ENCODE measurements around the gene PLEKHG1. TPM values are rescaled to one million over a fixed set of nuclear protein-coding genes. Genes with fewer than 3 reads are reported as not detected.

Gene PLEKHG1
- total and polyA plus RNA-seq, 2 experiments from 2014 or later, result 2.3 to 8.5 TPM

DNA sequence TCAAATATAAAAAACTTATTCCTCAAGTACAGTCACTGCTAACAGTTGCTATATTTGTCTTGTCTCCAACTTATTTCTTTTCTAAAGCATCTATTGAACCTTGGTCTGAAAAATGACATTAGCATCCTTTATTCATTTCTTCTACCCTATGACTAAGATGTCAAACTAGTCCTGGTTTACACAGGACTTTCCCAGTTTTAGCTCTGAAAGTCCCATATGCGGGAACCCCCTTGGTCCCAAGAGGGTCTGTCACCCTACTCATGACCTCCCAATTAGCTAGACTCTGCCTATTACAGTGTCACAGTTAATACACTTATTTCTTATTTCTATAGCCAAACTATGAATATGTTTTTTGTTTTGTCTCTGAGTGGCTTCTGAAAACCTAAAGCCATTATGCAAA, 37.1 kb downstream of the PLEKHG1 start:
- Histone ChIP-seq H3K9me3 (ENCODE audit: low read depth) (no peaks in the 10 kb centered on the region), H3K27ac (no peak overlapping the region), H3K27me3 (no peaks in the 10 kb centered on the region), H3K4me3 (no peak overlapping the region), H3K4me1 (ENCODE audit: low read depth) (peaks cover 35% of the 10 kb centered on the region), H3K36me3 (no peaks in the 10 kb centered on the region)
- TF ChIP-seq, protein P1, sequence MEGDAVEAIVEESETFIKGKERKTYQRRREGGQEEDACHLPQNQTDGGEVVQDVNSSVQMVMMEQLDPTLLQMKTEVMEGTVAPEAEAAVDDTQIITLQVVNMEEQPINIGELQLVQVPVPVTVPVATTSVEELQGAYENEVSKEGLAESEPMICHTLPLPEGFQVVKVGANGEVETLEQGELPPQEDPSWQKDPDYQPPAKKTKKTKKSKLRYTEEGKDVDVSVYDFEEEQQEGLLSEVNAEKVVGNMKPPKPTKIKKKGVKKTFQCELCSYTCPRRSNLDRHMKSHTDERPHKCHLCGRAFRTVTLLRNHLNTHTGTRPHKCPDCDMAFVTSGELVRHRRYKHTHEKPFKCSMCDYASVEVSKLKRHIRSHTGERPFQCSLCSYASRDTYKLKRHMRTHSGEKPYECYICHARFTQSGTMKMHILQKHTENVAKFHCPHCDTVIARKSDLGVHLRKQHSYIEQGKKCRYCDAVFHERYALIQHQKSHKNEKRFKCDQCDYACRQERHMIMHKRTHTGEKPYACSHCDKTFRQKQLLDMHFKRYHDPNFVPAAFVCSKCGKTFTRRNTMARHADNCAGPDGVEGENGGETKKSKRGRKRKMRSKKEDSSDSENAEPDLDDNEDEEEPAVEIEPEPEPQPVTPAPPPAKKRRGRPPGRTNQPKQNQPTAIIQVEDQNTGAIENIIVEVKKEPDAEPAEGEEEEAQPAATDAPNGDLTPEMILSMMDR (IDR thresholded peaks at IDR 0.05; ENCODE audit: low read depth, low read length), result no peak
- no peak for DNase-seq (ENCODE audit: low read depth in 1 of 2, low spot score in 1 of 2)

DNA sequence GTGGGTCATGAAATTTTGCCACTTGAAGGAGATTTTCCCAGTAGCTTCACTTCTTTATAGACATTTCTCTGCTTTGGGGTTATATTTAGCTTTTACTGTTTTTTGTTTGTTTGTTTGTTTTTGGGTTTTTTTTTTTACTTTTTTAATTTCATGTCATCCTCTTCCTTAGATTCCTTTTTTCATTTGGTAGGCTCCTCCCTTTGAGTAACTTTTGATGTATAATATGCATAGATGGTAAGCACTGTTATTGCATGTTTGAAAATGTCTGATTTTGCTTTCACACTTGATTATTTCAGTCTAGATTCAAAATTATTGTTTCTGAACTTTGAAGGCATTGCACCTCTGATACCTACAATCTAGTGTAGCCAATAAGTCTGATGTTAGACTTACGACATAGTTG, 37.6 kb downstream of the PLEKHG1 start:
- no peaks in the 10 kb centered on the region for H3K27me3 ChIP-seq
- TF ChIP-seq, protein P1 (IDR thresholded peaks at IDR 0.05; ENCODE audit: low read depth, low read length), result no peak
- H3K4me3 ChIP-seq, result no peak overlapping the region
- H3K36me3 ChIP-seq, result no peaks in the 10 kb centered on the region
- H3K27ac ChIP-seq, result no peak overlapping the region
- H3K9me3 ChIP-seq (ENCODE audit: low read depth), result no peaks in the 10 kb centered on the region
- peaks cover 35% of the 10 kb centered on the region for H3K4me1 ChIP-seq (ENCODE audit: low read depth)
- DNase-seq (ENCODE audit: low read depth in 1 of 2, low spot score in 1 of 2), result no peak

DNA sequence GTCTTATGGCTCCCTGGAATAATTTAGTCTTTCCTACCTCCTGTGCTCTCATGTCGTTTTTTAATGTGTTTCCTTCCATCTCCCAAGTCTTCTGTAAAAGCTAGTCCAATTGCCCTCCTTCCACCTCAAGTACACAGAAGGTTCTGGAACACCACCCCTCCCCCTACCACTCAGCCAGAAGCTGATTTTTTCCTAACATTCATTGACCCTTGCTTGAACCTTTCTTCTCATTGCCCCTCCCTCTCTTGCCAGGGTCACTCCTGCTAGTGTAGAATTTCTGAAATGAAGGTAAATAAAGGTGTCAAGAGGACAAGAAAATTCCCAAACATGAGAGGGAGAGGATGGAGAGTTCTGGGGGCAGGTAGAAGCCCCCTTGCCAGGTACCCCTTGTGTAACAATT, 38.6 kb downstream of the PLEKHG1 start:
- Histone ChIP-seq H3K36me3 (no peaks in the 10 kb centered on the region), H3K9me3 (ENCODE audit: low read depth) (no peaks in the 10 kb centered on the region), H3K27ac (no peak overlapping the region), H3K27me3 (no peaks in the 10 kb centered on the region), H3K4me1 (ENCODE audit: low read depth) (peaks cover 35% of the 10 kb centered on the region), H3K4me3 (no peak overlapping the region)
- TF ChIP-seq, protein P1 (IDR thresholded peaks at IDR 0.05; ENCODE audit: low read depth, low read length), result no peak
- DNase-seq (ENCODE audit: low read depth in 1 of 2, low spot score in 1 of 2), result no peak

DNA sequence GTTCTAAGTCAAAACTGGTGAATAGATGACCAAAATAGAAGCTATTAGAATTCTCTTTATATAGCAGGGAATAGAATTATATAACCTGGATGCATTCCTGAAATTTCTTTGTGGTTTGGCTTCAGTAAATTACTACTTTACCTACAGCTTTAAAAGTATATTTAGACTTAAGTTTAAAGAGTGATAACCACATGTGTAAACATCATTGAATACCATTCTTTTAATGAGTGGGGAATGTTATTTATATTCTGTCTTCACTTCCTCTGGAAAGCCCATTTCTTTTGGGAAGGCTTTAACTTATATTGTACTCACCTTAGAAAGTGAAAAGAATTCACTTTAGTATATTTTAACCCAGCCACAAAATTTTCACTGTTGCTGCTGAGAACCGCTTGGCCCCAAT, 39.1 kb downstream of the PLEKHG1 start:
- Histone ChIP-seq H3K27ac (no peak overlapping the region), H3K4me3 (no peak overlapping the region), H3K36me3 (no peaks in the 10 kb centered on the region), H3K27me3 (no peaks in the 10 kb centered on the region), H3K4me1 (ENCODE audit: low read depth) (peaks cover 35% of the 10 kb centered on the region), H3K9me3 (ENCODE audit: low read depth) (no peaks in the 10 kb centered on the region)
- TF ChIP-seq, protein P1 (IDR thresholded peaks at IDR 0.05; ENCODE audit: low read depth, low read length), result no peak
- DNase-seq (ENCODE audit: low read depth in 1 of 2, low spot score in 1 of 2), result no peak

DNA sequence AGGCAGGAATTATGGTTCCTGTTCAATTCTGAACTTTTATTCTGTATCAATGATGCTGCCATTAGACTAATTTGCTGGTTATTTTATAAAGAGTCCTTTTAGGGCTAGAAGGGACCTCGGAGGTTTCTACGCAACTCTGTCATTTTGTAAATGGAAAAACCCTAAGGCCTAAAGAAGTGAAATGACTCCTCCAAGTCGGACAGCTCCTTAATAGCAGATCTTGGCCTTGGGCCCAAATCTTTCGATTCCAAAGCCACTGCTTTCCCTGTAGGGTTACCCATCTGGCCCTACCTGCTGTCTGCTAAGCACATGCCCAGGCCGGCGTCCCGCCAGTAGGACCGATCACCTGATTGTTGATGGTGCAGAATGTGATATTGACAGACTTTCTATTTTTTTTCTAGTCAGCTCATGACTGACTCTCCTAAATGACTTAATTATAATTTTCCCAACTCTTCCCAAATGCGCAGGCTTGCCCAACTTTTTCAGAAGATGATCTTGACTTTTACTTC, 40.2 kb downstream of the PLEKHG1 start:
- Histone ChIP-seq H3K36me3 (no peaks in the 10 kb centered on the region), H3K27ac (no peak overlapping the region), H3K4me1 (ENCODE audit: low read depth) (peaks cover 35% of the 10 kb centered on the region), H3K27me3 (no peaks in the 10 kb centered on the region), H3K4me3 (no peak overlapping the region), H3K9me3 (ENCODE audit: low read depth) (no peaks in the 10 kb centered on the region)
- TF ChIP-seq, protein P1 (IDR thresholded peaks at IDR 0.05; ENCODE audit: low read depth, low read length), result no peak
- DNase-seq (ENCODE audit: low read depth in 1 of 2, low spot score in 1 of 2), result no peak

Measured in cardiac muscle cell (in vitro differentiated cells and primary cell).